ENCODE measurements around the gene ACSS1.

GRCh38 chr20:24979036-24979960, 78.6 kb downstream of the ACSS1 start:
- no peak for TF ChIP-seq CTCF (IDR thresholded peaks at IDR 0.05)
- TF ChIP-seq FOXJ3 (CRISPR knock-in tag; IDR thresholded peaks at IDR 0.05; ENCODE audit: borderline replicate concordance), result no peak
- no peak for TF ChIP-seq JUN (CRISPR knock-in tag; IDR thresholded peaks at IDR 0.05)
- TF ChIP-seq ATF6 (CRISPR knock-in tag; IDR thresholded peaks at IDR 0.05), result no peak
- no peak for TF ChIP-seq FOXP4 (CRISPR knock-in tag; IDR thresholded peaks at IDR 0.05)
- no peak for TF ChIP-seq CREM (CRISPR knock-in tag; IDR thresholded peaks at IDR 0.05)
- TF ChIP-seq NFE2L1 (CRISPR knock-in tag; IDR thresholded peaks at IDR 0.05), result no peak
- no peak for TF ChIP-seq SMAD4 (CRISPR knock-in tag; IDR thresholded peaks at IDR 0.05)
- no peak for TF ChIP-seq ATF1 (CRISPR knock-in tag; IDR thresholded peaks at IDR 0.05)
- TF ChIP-seq ZNF263 (CRISPR knock-in tag; IDR thresholded peaks at IDR 0.05; ENCODE audit: low read depth), result no peak
- TF ChIP-seq PREB (CRISPR knock-in tag; IDR thresholded peaks at IDR 0.05; ENCODE audit: borderline replicate concordance), result no peak
- no peak for TF ChIP-seq ZNF232 (CRISPR knock-in tag; IDR thresholded peaks at IDR 0.05)
- no peak for TF ChIP-seq SP1 (CRISPR knock-in tag; conservative IDR thresholded peaks at IDR 0.05)

All from WTC11 (cell line).